ENCODE measurements around the gene PRKAR1B.

PRKAR1B gene

DNA sequence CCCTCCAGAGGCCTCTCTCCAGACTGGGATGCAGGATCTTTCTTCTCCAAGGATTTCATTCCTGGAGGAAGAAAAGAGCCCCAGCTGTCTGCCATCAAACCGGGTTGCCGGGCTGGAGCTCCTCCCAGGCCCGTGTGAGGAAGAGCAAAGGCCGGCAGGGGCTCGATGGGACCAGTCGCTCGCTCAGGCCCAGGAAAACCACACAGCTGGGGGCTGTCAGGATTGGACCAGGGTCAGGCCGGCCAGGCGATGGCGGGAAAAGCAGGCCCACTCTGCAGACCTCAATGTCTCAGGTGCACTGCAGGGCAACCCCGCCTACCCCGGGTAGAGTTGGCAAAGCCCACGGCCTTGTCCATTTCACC, 98.7 kb downstream of the PRKAR1B start:
- TF ChIP-seq REST (IDR thresholded peaks at IDR 0.05; ENCODE audit: low read depth) (no peak), CEBPB (IDR thresholded peaks at IDR 0.05) (no peak), USF1 (IDR thresholded peaks at IDR 0.05) (no peak), RAD21 (IDR thresholded peaks at IDR 0.05; ENCODE audit: low read depth) (no peak), EGR1 (IDR thresholded peaks at IDR 0.05) (no peak), FOXM1 (IDR thresholded peaks at IDR 0.05; ENCODE audit: borderline replicate concordance, low read depth) (no peak), ZBTB7A (IDR thresholded peaks at IDR 0.05; ENCODE audit: low read depth) (no peak), EP300 (IDR thresholded peaks at IDR 0.05; ENCODE audit: borderline replicate concordance) (no peak), TAF1 (IDR thresholded peaks at IDR 0.05; ENCODE audit: low read depth) (no peak), YY1 (IDR thresholded peaks at IDR 0.05; ENCODE audit: low read depth) (no peak), TCF12 (IDR thresholded peaks at IDR 0.05; ENCODE audit: low read depth) (no peak), NFIC (IDR thresholded peaks at IDR 0.05) (no peak), CREB1 (IDR thresholded peaks at IDR 0.05; ENCODE audit: low read depth) (no peak), TEAD4 (IDR thresholded peaks at IDR 0.05) (no peak)
- TF ChIP-seq, protein P1, sequence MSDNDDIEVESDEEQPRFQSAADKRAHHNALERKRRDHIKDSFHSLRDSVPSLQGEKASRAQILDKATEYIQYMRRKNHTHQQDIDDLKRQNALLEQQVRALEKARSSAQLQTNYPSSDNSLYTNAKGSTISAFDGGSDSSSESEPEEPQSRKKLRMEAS (IDR thresholded peaks at IDR 0.05), result no peak

DNA sequence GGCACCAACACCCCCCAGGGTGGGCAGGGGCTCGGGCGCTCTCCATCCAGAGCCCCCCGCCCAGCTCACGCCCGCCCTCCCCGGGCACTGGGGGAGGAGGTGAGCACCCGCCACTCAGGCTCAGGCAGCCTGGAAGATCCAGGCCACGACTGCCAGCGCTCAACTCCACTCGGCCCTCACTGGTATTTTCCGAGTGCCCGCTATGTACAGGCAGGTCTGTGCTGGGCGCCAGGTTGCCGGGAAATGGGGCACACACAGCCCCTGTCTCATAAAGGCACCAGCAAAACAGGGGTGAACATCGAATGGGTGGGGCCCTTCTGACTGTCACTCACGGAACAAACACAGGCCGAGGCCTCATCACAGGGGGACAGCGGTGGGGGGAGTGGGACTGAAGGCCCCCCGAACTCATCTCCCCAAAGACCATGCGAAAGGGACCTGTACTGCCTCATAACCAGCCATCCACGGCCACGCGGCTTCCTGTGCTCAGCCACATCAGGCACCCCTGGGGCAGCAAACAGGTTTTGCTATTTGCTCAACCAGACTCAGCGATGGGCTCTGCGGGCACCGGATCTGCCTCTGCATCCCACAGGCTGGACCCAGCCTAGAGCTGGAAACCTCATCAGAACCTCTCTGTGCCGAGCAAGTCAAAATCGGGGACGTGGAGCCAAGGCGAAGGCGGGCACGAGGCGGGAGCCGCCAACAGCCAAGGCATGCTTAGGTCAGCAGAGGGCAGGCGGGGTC, 99.2 kb downstream of the PRKAR1B start:
- no peak for TF ChIP-seq CREB1 (IDR thresholded peaks at IDR 0.05; ENCODE audit: low read depth)

GRCh38 chr7:625376-625971, 101.6 kb downstream of the PRKAR1B start:
- TF ChIP-seq EP300 (IDR thresholded peaks at IDR 0.05; ENCODE audit: borderline replicate concordance) (no peak), TCF12 (IDR thresholded peaks at IDR 0.05; ENCODE audit: low read depth) (no peak), CEBPB (IDR thresholded peaks at IDR 0.05) (no peak), ZBTB7A (IDR thresholded peaks at IDR 0.05; ENCODE audit: low read depth) (no peak), FOXM1 (IDR thresholded peaks at IDR 0.05; ENCODE audit: borderline replicate concordance, low read depth) (no peak), USF1 (IDR thresholded peaks at IDR 0.05) (no peak), TAF1 (IDR thresholded peaks at IDR 0.05; ENCODE audit: low read depth) (no peak), NFIC (IDR thresholded peaks at IDR 0.05) (no peak), YY1 (IDR thresholded peaks at IDR 0.05; ENCODE audit: low read depth) (no peak), TEAD4 (IDR thresholded peaks at IDR 0.05) (no peak), RAD21 (IDR thresholded peaks at IDR 0.05; ENCODE audit: low read depth) (no peak), EGR1 (IDR thresholded peaks at IDR 0.05) (no peak), CREB1 (IDR thresholded peaks at IDR 0.05; ENCODE audit: low read depth) (no peak), REST (IDR thresholded peaks at IDR 0.05; ENCODE audit: low read depth) (no peak)
- TF ChIP-seq, protein P1 (IDR thresholded peaks at IDR 0.05), result no peak

- no peak for TF ChIP-seq RAD21 (IDR thresholded peaks at IDR 0.05; ENCODE audit: low read depth)
Measured at GRCh38 chr7:623464-623863, 103.6 kb downstream of the PRKAR1B start.

- TF ChIP-seq ZBTB7A (IDR thresholded peaks at IDR 0.05; ENCODE audit: low read depth) (no peak), TAF1 (IDR thresholded peaks at IDR 0.05; ENCODE audit: low read depth) (no peak), CREB1 (IDR thresholded peaks at IDR 0.05; ENCODE audit: low read depth) (no peak), EP300 (IDR thresholded peaks at IDR 0.05; ENCODE audit: borderline replicate concordance) (no peak), TEAD4 (IDR thresholded peaks at IDR 0.05) (no peak), NFIC (IDR thresholded peaks at IDR 0.05) (no peak), TCF12 (IDR thresholded peaks at IDR 0.05; ENCODE audit: low read depth) (no peak), USF1 (IDR thresholded peaks at IDR 0.05) (no peak), EGR1 (IDR thresholded peaks at IDR 0.05) (no peak), CEBPB (IDR thresholded peaks at IDR 0.05) (no peak), YY1 (IDR thresholded peaks at IDR 0.05; ENCODE audit: low read depth) (no peak), RAD21 (IDR thresholded peaks at IDR 0.05; ENCODE audit: low read depth) (no peak), REST (IDR thresholded peaks at IDR 0.05; ENCODE audit: low read depth) (no peak), FOXM1 (IDR thresholded peaks at IDR 0.05; ENCODE audit: borderline replicate concordance, low read depth) (no peak)
- TF ChIP-seq, protein P1 (IDR thresholded peaks at IDR 0.05), result no peak
Measured at GRCh38 chr7:621572-622285, 105.4 kb downstream of the PRKAR1B start.
